Fibroblast of lung (primary cell): ENCODE measurements around the gene WWOX.

Source experiments
- EZH2 ChIP-seq: IDR thresholded peaks from 2 replicates; pipeline ENCODE4 v1.5.1; 2012; ENCODE audit warnings: low read length, control low read depth, mild to moderate bottlenecking; ENCODE audit errors: missing control alignments
- TF ChIP-seq, protein P1 (sequence below), 2 donors: IDR thresholded peaks in 1 of 2; conservative IDR thresholded peaks in 1 of 2; 1 replicate in 1 of 2; 2 replicates in 1 of 2; pipeline ENCODE4 v1.5.1; 2011 to 2012; ENCODE audit warnings: low read length in 2 of 2, control low read depth in 1 of 2, inconsistent platforms in 1 of 2, low read depth in 1 of 2, mild to moderate bottlenecking in 1 of 2

- TF ChIP-seq, protein P1, sequence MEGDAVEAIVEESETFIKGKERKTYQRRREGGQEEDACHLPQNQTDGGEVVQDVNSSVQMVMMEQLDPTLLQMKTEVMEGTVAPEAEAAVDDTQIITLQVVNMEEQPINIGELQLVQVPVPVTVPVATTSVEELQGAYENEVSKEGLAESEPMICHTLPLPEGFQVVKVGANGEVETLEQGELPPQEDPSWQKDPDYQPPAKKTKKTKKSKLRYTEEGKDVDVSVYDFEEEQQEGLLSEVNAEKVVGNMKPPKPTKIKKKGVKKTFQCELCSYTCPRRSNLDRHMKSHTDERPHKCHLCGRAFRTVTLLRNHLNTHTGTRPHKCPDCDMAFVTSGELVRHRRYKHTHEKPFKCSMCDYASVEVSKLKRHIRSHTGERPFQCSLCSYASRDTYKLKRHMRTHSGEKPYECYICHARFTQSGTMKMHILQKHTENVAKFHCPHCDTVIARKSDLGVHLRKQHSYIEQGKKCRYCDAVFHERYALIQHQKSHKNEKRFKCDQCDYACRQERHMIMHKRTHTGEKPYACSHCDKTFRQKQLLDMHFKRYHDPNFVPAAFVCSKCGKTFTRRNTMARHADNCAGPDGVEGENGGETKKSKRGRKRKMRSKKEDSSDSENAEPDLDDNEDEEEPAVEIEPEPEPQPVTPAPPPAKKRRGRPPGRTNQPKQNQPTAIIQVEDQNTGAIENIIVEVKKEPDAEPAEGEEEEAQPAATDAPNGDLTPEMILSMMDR (conservative IDR thresholded peaks at IDR 0.05 in 1 of 2, IDR thresholded peaks at IDR 0.05 in 1 of 2; ENCODE audit: low read depth in 1 of 2, low read length in 2 of 2), result no peak
- TF ChIP-seq EZH2, result no peak
Measured at GRCh38 chr16:78800523-78800922, 701.1 kb downstream of the WWOX start.
